ENCODE data around the gene GBA3. TPM values are rescaled to one million over a fixed set of nuclear protein-coding genes. Genes with fewer than 3 reads are reported as not detected.

Gene GBA3
- total RNA-seq, 3 donors from 2014 or later (not counting 1 experiment from before 2014, with no cell fraction given): not detected

- Mint-ChIP-seq H3K27me3 (ENCODE audit: low read depth in 2 of 2) (no peaks in the 10 kb centered on the region), H3K4me3 (no peak overlapping the region), H3K4me1 (no peaks in the 10 kb centered on the region), H3K9me3 (peaks cover 6 to 10% of the 10 kb centered on the region in 2 donors), H3K36me3 (no peaks in the 10 kb centered on the region), H3K27ac (no peak overlapping the region)
- no peaks in the 10 kb centered on the region for H3K27me3 ChIP-seq (ENCODE audit: control insufficient read depth, insufficient read depth, low read length)
- intact Hi-C loops (cut with micrococcal nuclease): no loop called here
- no peaks in the 10 kb centered on the region for H3K9me3 ChIP-seq (ENCODE audit: control insufficient read depth, insufficient read depth, low read length)
- no peaks in the 10 kb centered on the region for H3K4me1 ChIP-seq (ENCODE audit: control insufficient read depth, insufficient read depth, low read length)
- TF ChIP-seq CTCF (IDR thresholded peaks at IDR 0.05): no peak
- ATAC-seq: no peak
- no peak overlapping the region for H3K27ac ChIP-seq (ENCODE audit: low read length)
- 24% methylated on average over 2 of the region's 2 CpGs for WGBS (ENCODE audit: insufficient coverage)
- no peaks in the 10 kb centered on the region for H3K36me3 ChIP-seq (ENCODE audit: control insufficient read depth, insufficient read depth, low read length)
- H3K4me3 ChIP-seq (ENCODE audit: low read length): no peak overlapping the region
- DNase-seq: no peak
These were observed 122.2 kb downstream of the GBA3 start for GRCh38 chr4:22814906-22815305.

- Histone ChIP-seq H3K4me1 (ENCODE audit: control insufficient read depth, insufficient read depth, low read length) (no peaks in the 10 kb centered on the region), H3K27ac (ENCODE audit: low read length) (no peak overlapping the region), H3K9me3 (ENCODE audit: control insufficient read depth, insufficient read depth, low read length) (no peaks in the 10 kb centered on the region), H3K4me3 (ENCODE audit: low read length) (no peak overlapping the region), H3K27me3 (ENCODE audit: control insufficient read depth, insufficient read depth, low read length) (no peaks in the 10 kb centered on the region), H3K36me3 (ENCODE audit: control insufficient read depth, insufficient read depth, low read length) (no peaks in the 10 kb centered on the region)
- ATAC-seq (no peak), DNase-seq (no peak)
- H3K36me3 Mint-ChIP-seq: no peaks in the 10 kb centered on the region
- no peak overlapping the region for H3K4me3 Mint-ChIP-seq
- 93% methylated on average over 6 of the region's 6 CpGs for WGBS (ENCODE audit: insufficient coverage)
- intact Hi-C loops (cut with micrococcal nuclease): no loop called here
- no peak overlapping the region for H3K27ac Mint-ChIP-seq
- H3K4me1 Mint-ChIP-seq: no peaks in the 10 kb centered on the region
- H3K27me3 Mint-ChIP-seq (ENCODE audit: low read depth in 2 of 2): no peaks in the 10 kb centered on the region
- H3K9me3 Mint-ChIP-seq: peaks cover 0 to 8% of the 10 kb centered on the region in 2 donors
- no peak for TF ChIP-seq CTCF (IDR thresholded peaks at IDR 0.05)
These were observed 131.4 kb downstream of the GBA3 start for GRCh38 chr4:22824091-22824490.

- Histone ChIP-seq H3K27ac (ENCODE audit: low read length) (no peak overlapping the region), H3K4me3 (ENCODE audit: low read length) (no peak overlapping the region), H3K4me1 (ENCODE audit: control insufficient read depth, insufficient read depth, low read length) (no peaks in the 10 kb centered on the region), H3K9me3 (ENCODE audit: control insufficient read depth, insufficient read depth, low read length) (no peaks in the 10 kb centered on the region), H3K36me3 (ENCODE audit: control insufficient read depth, insufficient read depth, low read length) (no peaks in the 10 kb centered on the region), H3K27me3 (ENCODE audit: control insufficient read depth, insufficient read depth, low read length) (no peaks in the 10 kb centered on the region)
- Mint-ChIP-seq H3K4me3 (no peak overlapping the region), H3K27me3 (ENCODE audit: low read depth in 2 of 2) (no peaks in the 10 kb centered on the region), H3K27ac (no peak overlapping the region), H3K4me1 (no peaks in the 10 kb centered on the region), H3K36me3 (no peaks in the 10 kb centered on the region), H3K9me3 (peaks cover 2 to 3% of the 10 kb centered on the region in 2 donors)
- 81% methylated on average over 4 of the region's 5 CpGs for WGBS (ENCODE audit: insufficient coverage)
- ATAC-seq (no peak), DNase-seq (no peak)
- intact Hi-C loops (cut with micrococcal nuclease): no loop called here
- TF ChIP-seq CTCF (IDR thresholded peaks at IDR 0.05): no peak
These were observed 149.8 kb downstream of the GBA3 start for GRCh38 chr4:22842360-22843018.

- no peak for ATAC-seq
- Mint-ChIP-seq H3K9me3 (peaks cover 6 to 7% of the 10 kb centered on the region in 2 donors), H3K36me3 (no peaks in the 10 kb centered on the region), H3K4me1 (no peaks in the 10 kb centered on the region), H3K4me3 (no peak overlapping the region), H3K27me3 (ENCODE audit: low read depth in 2 of 2) (no peaks in the 10 kb centered on the region), H3K27ac (no peak overlapping the region)
- Histone ChIP-seq H3K4me3 (ENCODE audit: low read length) (no peak overlapping the region), H3K9me3 (ENCODE audit: control insufficient read depth, insufficient read depth, low read length) (no peaks in the 10 kb centered on the region), H3K36me3 (ENCODE audit: control insufficient read depth, insufficient read depth, low read length) (no peaks in the 10 kb centered on the region), H3K4me1 (ENCODE audit: control insufficient read depth, insufficient read depth, low read length) (no peaks in the 10 kb centered on the region), H3K27me3 (ENCODE audit: control insufficient read depth, insufficient read depth, low read length) (no peaks in the 10 kb centered on the region), H3K27ac (ENCODE audit: low read length) (no peak overlapping the region)
- no peak for DNase-seq
- WGBS (ENCODE audit: insufficient coverage): no CpG with 5 or more reads among the region's 1 CpG
- TF ChIP-seq CTCF (IDR thresholded peaks at IDR 0.05): no peak
- intact Hi-C loops (cut with micrococcal nuclease): no loop called here
These were observed 155.6 kb downstream of the GBA3 start for GRCh38 chr4:22848332-22848731.

Measured in natural killer cell (primary cell).